Measurements from ENCODE around the gene SDCBP2.

DNA sequence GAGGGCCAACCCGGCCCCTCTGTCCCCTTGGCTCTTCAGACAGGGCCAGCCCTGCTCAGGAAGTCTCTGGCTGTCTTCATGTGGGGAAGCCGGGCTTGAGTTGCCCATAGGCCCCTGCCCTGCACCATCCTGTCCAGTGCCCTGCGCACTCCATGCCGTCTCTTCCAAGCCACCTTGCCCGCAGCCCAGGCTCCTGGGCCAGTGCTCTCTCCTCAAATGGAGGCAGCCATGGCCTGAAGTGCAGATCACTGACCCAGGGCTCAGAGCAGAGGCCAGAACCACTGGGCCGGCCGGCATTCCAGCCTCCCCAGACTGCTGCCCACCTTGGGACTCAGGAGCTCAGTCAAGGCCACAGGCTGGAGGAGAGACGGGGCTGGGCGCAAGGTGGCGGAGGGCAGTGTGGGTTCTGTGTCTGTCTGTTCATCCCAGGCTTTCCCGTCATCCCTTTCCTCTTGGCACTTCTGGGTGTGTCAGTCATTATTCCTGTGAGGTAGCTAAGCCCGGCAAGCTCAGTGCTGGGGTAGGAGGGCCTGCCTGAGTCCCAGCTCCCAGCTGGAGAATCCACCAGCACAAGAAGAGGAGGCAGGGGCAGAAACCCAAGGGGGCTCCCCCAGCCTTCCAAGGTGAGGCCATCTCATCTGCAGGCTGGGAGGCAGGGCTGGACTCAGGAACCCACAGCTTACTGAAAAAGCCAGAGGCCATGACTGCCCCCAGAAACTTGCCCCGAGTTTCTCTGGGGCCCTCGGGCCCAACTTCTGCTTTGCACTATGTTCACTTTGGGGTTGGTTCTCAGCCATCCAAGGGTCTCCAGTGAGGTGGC is 22.4 kb downstream of the SDCBP2 start:
- TF ChIP-seq, protein P1, sequence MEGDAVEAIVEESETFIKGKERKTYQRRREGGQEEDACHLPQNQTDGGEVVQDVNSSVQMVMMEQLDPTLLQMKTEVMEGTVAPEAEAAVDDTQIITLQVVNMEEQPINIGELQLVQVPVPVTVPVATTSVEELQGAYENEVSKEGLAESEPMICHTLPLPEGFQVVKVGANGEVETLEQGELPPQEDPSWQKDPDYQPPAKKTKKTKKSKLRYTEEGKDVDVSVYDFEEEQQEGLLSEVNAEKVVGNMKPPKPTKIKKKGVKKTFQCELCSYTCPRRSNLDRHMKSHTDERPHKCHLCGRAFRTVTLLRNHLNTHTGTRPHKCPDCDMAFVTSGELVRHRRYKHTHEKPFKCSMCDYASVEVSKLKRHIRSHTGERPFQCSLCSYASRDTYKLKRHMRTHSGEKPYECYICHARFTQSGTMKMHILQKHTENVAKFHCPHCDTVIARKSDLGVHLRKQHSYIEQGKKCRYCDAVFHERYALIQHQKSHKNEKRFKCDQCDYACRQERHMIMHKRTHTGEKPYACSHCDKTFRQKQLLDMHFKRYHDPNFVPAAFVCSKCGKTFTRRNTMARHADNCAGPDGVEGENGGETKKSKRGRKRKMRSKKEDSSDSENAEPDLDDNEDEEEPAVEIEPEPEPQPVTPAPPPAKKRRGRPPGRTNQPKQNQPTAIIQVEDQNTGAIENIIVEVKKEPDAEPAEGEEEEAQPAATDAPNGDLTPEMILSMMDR (IDR thresholded peaks at IDR 0.05; ENCODE audit: low read depth, low read length) = no peak
- TF ChIP-seq EZH2phosphoT487 (IDR thresholded peaks at IDR 0.05; ENCODE audit: low read depth) = no peak

All from OCI-LY3 (cell line).